Testis (tissue), 3 donors: ENCODE data around the gene PAX4. TPM values are rescaled to one million over a fixed set of nuclear protein-coding genes. Genes with fewer than 3 reads are reported as not detected.

Source experiments
- DNase-seq: peaks from one replicate; pipeline ENCODE4 v3.0.0-alpha.2; 2019
- H3K27ac ChIP-seq, 2 donors: fragments of 200-600 bp; sonication (generic); one replicate each; pipeline ENCODE4 v1.5.1; 2019
- H3K27me3 ChIP-seq: fragments of 200-600 bp; sonication (generic); one replicate; pipeline ENCODE4 v1.5.1; 2019
- H3K36me3 ChIP-seq: fragments of 200-600 bp; sonication (generic); one replicate; pipeline ENCODE4 v1.5.1; 2017; ENCODE audit warnings: low read depth; ENCODE audit errors: missing control alignments
- H3K4me1 ChIP-seq: fragments of 200-600 bp; sonication (generic); one replicate; pipeline ENCODE4 v1.5.1; 2019
- H3K4me3 ChIP-seq, 2 donors: fragments of 200-600 bp; sonication (generic); one replicate each; pipeline ENCODE4 v1.5.1; 2017 to 2019
- H3K9me3 ChIP-seq: fragments of 200-600 bp; sonication (generic); one replicate; pipeline ENCODE4 v1.5.1; 2017
- POLR2A ChIP-seq: fragments of 450-650 bp; IDR thresholded peaks from one replicate; pipeline ENCODE4 v1.6.1; 2017; ENCODE audit warnings: antibody characterized with exemption, mild to moderate bottlenecking, moderate library complexity
- WGBS, 2 donors: methylation state at CpG; one replicate each; pipeline ENCODE4 v1.1.5; 2018; 5-methylcytosine and 5-hydroxymethylcytosine counted together
- intact Hi-C: fragments of 100-400 bp; cut with DNase I; formaldehyde crosslinking; loops from one replicate; pipeline ENCODE4 v1.15.1; 2023; ENCODE audit warnings: low total_unique reads
- polyA plus RNA-seq: library from polyadenylated mRNA; stranded (reverse); fragments of 350-450 nt; fragmentation: Illumina TruSeq; extraction: RNeasy Lipid Tissue Mini Kit (QIAGEN cat#74804); gene quantifications from one replicate; pipeline ENCODE4 v1.2.3, GENCODE V29; 2014; ENCODE audit warnings: low read depth, low replicate concordance; ENCODE audit not compliant: insufficient read depth
- total RNA-seq, 2 donors: library from RNA; depleted of rRNA; stranded (reverse); fragments of >200 nt; gene quantifications; one replicate each; pipeline ENCODE4 v1.2.3, GENCODE V29; 2016
- TF ChIP-seq, protein P1 (sequence below), 3 experiments: fragments of 450-650 bp in 2 of 3; fragments of 200-600 bp in 1 of 3; sonication (generic) in 1 of 3; IDR thresholded peaks; one replicate each; pipeline ENCODE4 v1.5.1; 2016 to 2019; ENCODE audit warnings: antibody characterized with exemption in 3 of 3, mild to moderate bottlenecking in 2 of 3, moderate library complexity in 1 of 3

Gene PAX4
- total and polyA plus RNA-seq, 3 donors from 2014 or later, result 0.50 to 0.95 (median 0.55) TPM

DNA sequence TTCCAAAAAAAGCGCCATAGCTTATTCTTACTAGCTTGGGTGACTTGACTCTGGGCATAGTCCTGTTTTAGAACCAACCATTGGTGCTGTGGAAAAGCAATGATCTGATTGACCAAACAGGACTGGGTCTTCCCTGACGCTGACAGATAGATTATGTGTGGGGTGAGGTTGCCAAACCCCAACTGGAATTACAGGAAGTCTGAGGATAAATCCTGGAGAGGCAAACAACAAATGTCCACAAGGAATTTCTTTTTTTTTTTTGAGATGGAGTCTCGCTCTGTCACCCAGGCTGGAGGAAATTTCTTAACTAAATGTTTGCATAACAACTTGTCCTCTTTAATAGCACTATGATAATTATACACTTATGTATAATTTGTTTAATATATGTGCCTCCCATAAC is 51.7 kb downstream of the PAX4 start:
- intact Hi-C loops, result no loop called here
- no peak for TF ChIP-seq POLR2A
- TF ChIP-seq, protein P1, sequence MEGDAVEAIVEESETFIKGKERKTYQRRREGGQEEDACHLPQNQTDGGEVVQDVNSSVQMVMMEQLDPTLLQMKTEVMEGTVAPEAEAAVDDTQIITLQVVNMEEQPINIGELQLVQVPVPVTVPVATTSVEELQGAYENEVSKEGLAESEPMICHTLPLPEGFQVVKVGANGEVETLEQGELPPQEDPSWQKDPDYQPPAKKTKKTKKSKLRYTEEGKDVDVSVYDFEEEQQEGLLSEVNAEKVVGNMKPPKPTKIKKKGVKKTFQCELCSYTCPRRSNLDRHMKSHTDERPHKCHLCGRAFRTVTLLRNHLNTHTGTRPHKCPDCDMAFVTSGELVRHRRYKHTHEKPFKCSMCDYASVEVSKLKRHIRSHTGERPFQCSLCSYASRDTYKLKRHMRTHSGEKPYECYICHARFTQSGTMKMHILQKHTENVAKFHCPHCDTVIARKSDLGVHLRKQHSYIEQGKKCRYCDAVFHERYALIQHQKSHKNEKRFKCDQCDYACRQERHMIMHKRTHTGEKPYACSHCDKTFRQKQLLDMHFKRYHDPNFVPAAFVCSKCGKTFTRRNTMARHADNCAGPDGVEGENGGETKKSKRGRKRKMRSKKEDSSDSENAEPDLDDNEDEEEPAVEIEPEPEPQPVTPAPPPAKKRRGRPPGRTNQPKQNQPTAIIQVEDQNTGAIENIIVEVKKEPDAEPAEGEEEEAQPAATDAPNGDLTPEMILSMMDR (IDR thresholded peaks at IDR 0.05), result no peak

More for the DNA sequence above, 51.7 kb downstream of the PAX4 start:
- 85 to 90% methylated on average over 3 of the region's 3 CpGs for WGBS, 2 donors
- H3K36me3 ChIP-seq, result no peaks in the 10 kb centered on the region
- DNase-seq, result no peak
- no peaks in the 10 kb centered on the region for H3K9me3 ChIP-seq
- no peak overlapping the region for H3K27ac ChIP-seq
- no peaks in the 10 kb centered on the region for H3K27me3 ChIP-seq
- no peaks in the 10 kb centered on the region for H3K4me1 ChIP-seq
- H3K4me3 ChIP-seq, result no peak overlapping the region

Other genes starting within 250 kb of the PAX4 start
- 10 to 100 TPM; 40.7 to 44.3 TPM for gene ZNF800, start 225.4 kb downstream of the PAX4 start, total RNA-seq
- 31.5 TPM for gene ZNF800, start 225.4 kb downstream of the PAX4 start, polyA plus RNA-seq
- 10 to 100 TPM; 35.6 to 38.1 TPM for gene GCC1, start 32.5 kb downstream of the PAX4 start, total RNA-seq
- gene GCC1, start 32.5 kb downstream of the PAX4 start, polyA plus RNA-seq, result 39.0 TPM
- 100 to 1,000 TPM; 171 to 190 TPM for gene ARF5, start 29.7 kb downstream of the PAX4 start, total RNA-seq
- gene ARF5, start 29.7 kb downstream of the PAX4 start, polyA plus RNA-seq, result 161 TPM
- gene FSCN3, start 24.4 kb downstream of the PAX4 start, total RNA-seq, result 100 to 1,000 TPM in 1 of 2 donors, 10 to 100 TPM in 1; 40.4 to 143 TPM
- gene FSCN3, start 24.4 kb downstream of the PAX4 start, polyA plus RNA-seq, result 140 TPM
- gene SND1, start 34.1 kb upstream of the PAX4 start, total RNA-seq, result 100 to 1,000 TPM; 179 to 207 TPM
- gene SND1, start 34.1 kb upstream of the PAX4 start, polyA plus RNA-seq, result 132 TPM